ENCODE measurements around the gene GET4. TPM values are rescaled to one million over a fixed set of nuclear protein-coding genes. Genes with fewer than 3 reads are reported as not detected.

Gene GET4
- total and polyA plus RNA-seq, 2 of the 13 experiments (the other 11 are each of a cell fraction or from before 2014, with no cell fraction given), result 28.2 to 35.2 TPM

GRCh38 chr7:879093-879492, 2.7 kb downstream of the GET4 start:
- ATAC-seq (no peak), FAIRE-seq (no peak), DNase-seq (ENCODE audit: low spot score) (no peak)
- Histone ChIP-seq H2AFZ (ENCODE audit: low read length) (no peak overlapping the region), H3K9me3 (ENCODE audit: low read length) (no peaks in the 10 kb centered on the region), H3K4me2 (ENCODE audit: low read depth, low read length) (peak overlapping the region; percentile 29; the same call in 1 of the 2 replicates), H3K27ac (ENCODE audit: extremely low read length, insufficient read depth, low read length) (no peak overlapping the region), H3K9ac (ENCODE audit: insufficient read depth, low read depth, low read length) (no peak overlapping the region), H3K79me2 (ENCODE audit: insufficient read depth, low read length) (peaks cover 61% of the 10 kb centered on the region), H3K27me3 (ENCODE audit: control insufficient read depth in 1 of 2, insufficient read depth in 2 of 2, low read length in 2 of 2) (no peaks in the 10 kb centered on the region), H4K20me1 (ENCODE audit: insufficient read depth, low read length) (peaks cover 41% of the 10 kb centered on the region; the same call in 1 of the 2 replicates), H3K4me1 (ENCODE audit: insufficient read depth, low read length) (peaks cover 33% of the 10 kb centered on the region), H3K36me3 (replicated peaks in 1 of 2; ENCODE audit: control insufficient read depth in 1 of 2, insufficient read depth in 2 of 2, low read length in 2 of 2) (peaks cover 3 to 11% of the 10 kb centered on the region in 2 experiments; a peak in 3 of 5 replicates), H3K4me3 (replicated peaks in 1 of 3; ENCODE audit: insufficient read depth in 1 of 3, low read depth in 2 of 3, low read length in 3 of 3) (peak overlapping the region in 1 of 3 experiments; percentile 98; a peak in 1 of 6 replicates)
- in situ Hi-C loops (cut with HindIII; ENCODE audit: extremely low pct_ligation_motif_present, low pct_unique_long_range_greater_than_20kb), result no loop called here
- ChIA-PET POLR2A (interaction anchor here (1.0 to 2.0 kb wide), 3 partner anchors 13 to 22 kb away, joined by 4 to 6 read pairs (median 6); no protein-coding TSS in a partner anchor), CTCF (ENCODE audit: low intra/inter-chr PET ratio, low total read pairs) (no interaction called here)
- intact Hi-C loops (cut with micrococcal nuclease; ENCODE audit: unreplicated experiment), result loop anchor here (5.0 to 10.0 kb wide), 2 partner anchors 64 to 73 kb away; partner anchors contain the start of gene ADAP1
- BruUV-seq (replicated peaks), result no TSS peak
- 95% methylated on average over 14 of the region's 15 CpGs for WGBS (ENCODE audit: low lambda C conversion rate)
- TF ChIP-seq RBFOX2 (IDR thresholded peaks at IDR 0.05; ENCODE audit: low read depth, low read length) (peak; percentile 53), IKZF5 (CRISPR knock-in tag; IDR thresholded peaks at IDR 0.05) (no peak), SP140L (CRISPR knock-in tag; IDR thresholded peaks at IDR 0.05; ENCODE audit: borderline replicate concordance) (no peak), ZNF841 (CRISPR knock-in tag; IDR thresholded peaks at IDR 0.05; ENCODE audit: borderline replicate concordance) (no peak), ZNF572 (CRISPR knock-in tag; IDR thresholded peaks at IDR 0.05) (no peak), JDP2 (CRISPR knock-in tag; IDR thresholded peaks at IDR 0.05; ENCODE audit: borderline replicate concordance) (no peak), ZNF616 (CRISPR knock-in tag; IDR thresholded peaks at IDR 0.05; ENCODE audit: low read depth) (no peak), ZNF33B (CRISPR knock-in tag; IDR thresholded peaks at IDR 0.05) (no peak), MXD1 (CRISPR knock-in tag; IDR thresholded peaks at IDR 0.05) (no peak), THAP8 (CRISPR knock-in tag; IDR thresholded peaks at IDR 0.05; ENCODE audit: borderline replicate concordance) (no peak), ZBTB42 (CRISPR knock-in tag; IDR thresholded peaks at IDR 0.05) (no peak), TCF7L2 (IDR thresholded peaks at IDR 0.05; ENCODE audit: low read depth, low read length) (no peak), BRF2 (CRISPR knock-in tag; IDR thresholded peaks at IDR 0.05) (no peak)
- TF ChIP-seq, protein P1, sequence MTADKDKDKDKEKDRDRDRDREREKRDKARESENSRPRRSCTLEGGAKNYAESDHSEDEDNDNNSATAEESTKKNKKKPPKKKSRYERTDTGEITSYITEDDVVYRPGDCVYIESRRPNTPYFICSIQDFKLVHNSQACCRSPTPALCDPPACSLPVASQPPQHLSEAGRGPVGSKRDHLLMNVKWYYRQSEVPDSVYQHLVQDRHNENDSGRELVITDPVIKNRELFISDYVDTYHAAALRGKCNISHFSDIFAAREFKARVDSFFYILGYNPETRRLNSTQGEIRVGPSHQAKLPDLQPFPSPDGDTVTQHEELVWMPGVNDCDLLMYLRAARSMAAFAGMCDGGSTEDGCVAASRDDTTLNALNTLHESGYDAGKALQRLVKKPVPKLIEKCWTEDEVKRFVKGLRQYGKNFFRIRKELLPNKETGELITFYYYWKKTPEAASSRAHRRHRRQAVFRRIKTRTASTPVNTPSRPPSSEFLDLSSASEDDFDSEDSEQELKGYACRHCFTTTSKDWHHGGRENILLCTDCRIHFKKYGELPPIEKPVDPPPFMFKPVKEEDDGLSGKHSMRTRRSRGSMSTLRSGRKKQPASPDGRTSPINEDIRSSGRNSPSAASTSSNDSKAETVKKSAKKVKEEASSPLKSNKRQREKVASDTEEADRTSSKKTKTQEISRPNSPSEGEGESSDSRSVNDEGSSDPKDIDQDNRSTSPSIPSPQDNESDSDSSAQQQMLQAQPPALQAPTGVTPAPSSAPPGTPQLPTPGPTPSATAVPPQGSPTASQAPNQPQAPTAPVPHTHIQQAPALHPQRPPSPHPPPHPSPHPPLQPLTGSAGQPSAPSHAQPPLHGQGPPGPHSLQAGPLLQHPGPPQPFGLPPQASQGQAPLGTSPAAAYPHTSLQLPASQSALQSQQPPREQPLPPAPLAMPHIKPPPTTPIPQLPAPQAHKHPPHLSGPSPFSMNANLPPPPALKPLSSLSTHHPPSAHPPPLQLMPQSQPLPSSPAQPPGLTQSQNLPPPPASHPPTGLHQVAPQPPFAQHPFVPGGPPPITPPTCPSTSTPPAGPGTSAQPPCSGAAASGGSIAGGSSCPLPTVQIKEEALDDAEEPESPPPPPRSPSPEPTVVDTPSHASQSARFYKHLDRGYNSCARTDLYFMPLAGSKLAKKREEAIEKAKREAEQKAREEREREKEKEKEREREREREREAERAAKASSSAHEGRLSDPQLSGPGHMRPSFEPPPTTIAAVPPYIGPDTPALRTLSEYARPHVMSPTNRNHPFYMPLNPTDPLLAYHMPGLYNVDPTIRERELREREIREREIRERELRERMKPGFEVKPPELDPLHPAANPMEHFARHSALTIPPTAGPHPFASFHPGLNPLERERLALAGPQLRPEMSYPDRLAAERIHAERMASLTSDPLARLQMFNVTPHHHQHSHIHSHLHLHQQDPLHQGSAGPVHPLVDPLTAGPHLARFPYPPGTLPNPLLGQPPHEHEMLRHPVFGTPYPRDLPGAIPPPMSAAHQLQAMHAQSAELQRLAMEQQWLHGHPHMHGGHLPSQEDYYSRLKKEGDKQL (CRISPR knock-in tag; IDR thresholded peaks at IDR 0.05; ENCODE audit: low read depth), result no peak

Data from HepG2 (cell line).